ENCODE results near the gene GPR17. TPM values are rescaled to one million over a fixed set of nuclear protein-coding genes. Genes with fewer than 3 reads are reported as not detected.

The GPR17 gene
- total RNA-seq, 4 donors from 2014 or later = not detected

- ATAC-seq (ENCODE audit: low FRiP score) (no peak), DNase-seq (ENCODE audit: low spot score) (no peak)
- TF ChIP-seq CTCF (IDR thresholded peaks at IDR 0.05) = no peak
These were observed 24.4 kb downstream of the GPR17 start for GRCh38 chr2:127670055-127670956.

- no peak for DNase-seq (ENCODE audit: low spot score)
- ATAC-seq (ENCODE audit: low FRiP score) = no peak
- TF ChIP-seq CTCF (IDR thresholded peaks at IDR 0.05) = no peak
These were observed 25.0 kb downstream of the GPR17 start for GRCh38 chr2:127670957-127671290.

GRCh38 chr2:127671557-127672302 is 25.8 kb downstream of the GPR17 start:
- no peak for TF ChIP-seq CTCF (IDR thresholded peaks at IDR 0.05)
- DNase-seq (ENCODE audit: low spot score) (no peak), ATAC-seq (ENCODE audit: low FRiP score) (no peak)

GRCh38 chr2:127672341-127673224 is 26.6 kb downstream of the GPR17 start:
- DNase-seq (ENCODE audit: low spot score) (no peak), ATAC-seq (ENCODE audit: low FRiP score) (no peak)
- TF ChIP-seq CTCF (IDR thresholded peaks at IDR 0.05) = no peak

GRCh38 chr2:127673291-127674069 is 27.5 kb downstream of the GPR17 start:
- ATAC-seq (ENCODE audit: low FRiP score) = no peak
- no peak for DNase-seq (ENCODE audit: low spot score)
- no peak for TF ChIP-seq CTCF (IDR thresholded peaks at IDR 0.05)

Measured in omental fat pad (tissue), 4 donors.